Hepatocyte (in vitro differentiated cells): Measurements from ENCODE around the gene MALAT1. TPM values are rescaled to one million over a fixed set of nuclear protein-coding genes. Genes with fewer than 3 reads are reported as not detected.
A peak's percentile ranks its signal among the peaks of the same experiment; 100 is the strongest.

Experiments
- DNase-seq: peaks from one replicate; pipeline ENCODE4 v3.0.0-alpha.2; 2016; ENCODE audit warnings: low spot score
- H2AFZ ChIP-seq: fragments of 200-600 bp; sonication (generic); 2 replicates; pipeline ENCODE4 v1.6.0; 2016; ENCODE audit warnings: antibody characterized with exemption, mild to moderate bottlenecking
- H3K27ac ChIP-seq: fragments of 200-600 bp; sonication (generic); 2 replicates; pipeline ENCODE4 v1.5.1; 2016; ENCODE audit warnings: mild to moderate bottlenecking
- H3K27me3 ChIP-seq: fragments of 200-600 bp; sonication (generic); 2 replicates; pipeline ENCODE4 v1.6.1; 2016
- H3K36me3 ChIP-seq: fragments of 200-600 bp; sonication (generic); replicated peaks from 2 replicates; pipeline ENCODE4 v1.5.1; 2016; ENCODE audit warnings: low read depth; ENCODE audit not compliant: insufficient read depth
- H3K4me1 ChIP-seq: fragments of 200-600 bp; sonication (generic); 2 replicates; pipeline ENCODE4 v1.5.1; 2016; ENCODE audit warnings: mild to moderate bottlenecking, moderate library complexity; ENCODE audit not compliant: insufficient read depth
- H3K4me2 ChIP-seq: fragments of 200-600 bp; sonication (generic); 2 replicates; pipeline ENCODE4 v1.6.0; 2016
- H3K4me3 ChIP-seq: fragments of 200-600 bp; sonication (generic); 2 replicates; pipeline ENCODE4 v1.5.1; 2016; ENCODE audit warnings: mild to moderate bottlenecking
- H3K79me2 ChIP-seq: fragments of 200-600 bp; sonication (generic); 2 replicates; pipeline ENCODE4 v1.6.0; 2017; ENCODE audit warnings: mild to moderate bottlenecking
- H3K9me2 ChIP-seq: fragments of 200-600 bp; sonication (generic); replicated peaks from 2 replicates; pipeline ENCODE4 v1.6.0; 2017; ENCODE audit warnings: mild to moderate bottlenecking; ENCODE audit not compliant: insufficient read depth
- H3K9me3 ChIP-seq: fragments of 200-600 bp; sonication (generic); 2 replicates; pipeline ENCODE4 v1.5.1; 2016; ENCODE audit warnings: low read depth, mild to moderate bottlenecking
- H4K20me1 ChIP-seq: fragments of 200-600 bp; sonication (generic); 2 replicates; pipeline ENCODE4 v1.6.0; 2016; ENCODE audit warnings: mild to moderate bottlenecking; ENCODE audit not compliant: insufficient read depth, poor library complexity, severe bottlenecking
- CTCF ChIP-seq: fragments of 200-600 bp; sonication (generic); IDR thresholded peaks from 2 replicates; pipeline ENCODE4 v1.5.1; 2016; ENCODE audit warnings: antibody characterized with exemption, mild to moderate bottlenecking; ENCODE audit not compliant: poor library complexity
- EZH2 ChIP-seq: fragments of 200-600 bp; sonication (generic); IDR thresholded peaks from 2 replicates; pipeline ENCODE4 v1.6.1; 2016; ENCODE audit warnings: antibody characterized with exemption, mild to moderate bottlenecking, borderline replicate concordance
- EZH2phosphoT487 ChIP-seq: fragments of 200-600 bp; sonication (generic); IDR thresholded peaks from one replicate; pipeline ENCODE4 v1.6.1; 2018; ENCODE audit warnings: antibody characterized with exemption, mild to moderate bottlenecking, low read depth, moderate library complexity; ENCODE audit not compliant: unreplicated experiment, severe bottlenecking
- WGBS: methylation state at CpG from one replicate; pipeline ENCODE4 v1.1.6; 2016; ENCODE audit warnings: low lambda C conversion rate; ENCODE audit errors: missing lambda C conversion rate; 5-methylcytosine and 5-hydroxymethylcytosine counted together
- polyA plus RNA-seq: library from polyadenylated mRNA; unstranded; fragments of >200 nt; fragmentation: Nextera tagmentation; extraction: Ambion mirVana; gene quantifications from 2 replicates; pipeline ENCODE4 v1.2.1, GENCODE V29; 2016
- total RNA-seq: library from RNA; depleted of rRNA; stranded (reverse); fragments of >200 nt; gene quantifications from 2 replicates; pipeline ENCODE4 v1.2.3, GENCODE V29; 2014

MALAT1 gene
- total and polyA plus RNA-seq, 2 experiments from 2014 or later = 8,000 to 16,690 TPM

DNA sequence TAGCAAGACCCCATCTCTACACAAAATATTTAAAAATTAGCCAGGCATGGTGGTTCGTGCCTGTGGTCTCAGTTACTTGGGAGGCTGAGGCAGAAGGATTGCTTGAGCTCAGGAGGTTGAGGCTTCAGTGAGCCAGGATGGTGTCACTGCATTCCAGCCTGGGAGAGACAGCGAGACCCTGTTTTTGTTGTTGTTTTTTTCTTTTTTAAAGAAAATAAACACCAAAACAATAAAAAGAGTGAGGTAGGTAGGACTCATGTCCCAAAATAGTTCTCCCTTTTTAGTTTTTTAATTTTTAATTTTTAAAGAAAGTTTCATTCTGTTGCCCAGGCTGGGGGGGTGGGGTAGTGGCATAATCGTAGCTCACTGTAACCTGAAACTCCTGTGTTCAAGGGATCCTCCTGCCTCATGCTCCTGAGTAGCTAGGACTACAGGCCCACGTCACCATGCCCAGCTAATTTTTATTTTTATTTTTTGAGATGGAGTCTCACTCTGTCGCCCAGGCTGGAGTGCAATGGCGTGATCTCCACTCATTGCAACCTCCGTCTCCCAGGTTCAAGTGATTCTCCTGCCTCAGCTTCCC is 25.5 kb upstream of the MALAT1 start:
- no peak for DNase-seq
- H3K4me3 ChIP-seq = no peak overlapping the region
- H3K27ac ChIP-seq = peak overlapping the region; percentile 95
- H3K36me3 ChIP-seq = no peaks in the 10 kb centered on the region
- H3K79me2 ChIP-seq = peaks cover 80% of the 10 kb centered on the region
- H4K20me1 ChIP-seq = no peaks in the 10 kb centered on the region
- peaks cover 33% of the 10 kb centered on the region for H3K4me1 ChIP-seq
- H3K4me2 ChIP-seq = no peak overlapping the region
- H3K9me2 ChIP-seq = no peaks in the 10 kb centered on the region
- H2AFZ ChIP-seq = no peak overlapping the region
- WGBS = 84% methylated on average over 7 of the region's 7 CpGs
- no peaks in the 10 kb centered on the region for H3K9me3 ChIP-seq
- no peaks in the 10 kb centered on the region for H3K27me3 ChIP-seq
- no peak for TF ChIP-seq CTCF
- no peak for TF ChIP-seq EZH2phosphoT487
- no peak for TF ChIP-seq EZH2

- Histone ChIP-seq H3K4me3 (no peak overlapping the region), H4K20me1 (no peaks in the 10 kb centered on the region), H3K27ac (peak overlapping the region; percentile 99), H3K79me2 (peaks cover 83% of the 10 kb centered on the region), H2AFZ (no peak overlapping the region), H3K4me2 (no peak overlapping the region), H3K36me3 (no peaks in the 10 kb centered on the region), H3K9me2 (no peaks in the 10 kb centered on the region), H3K27me3 (no peaks in the 10 kb centered on the region), H3K4me1 (peaks cover 48% of the 10 kb centered on the region), H3K9me3 (no peaks in the 10 kb centered on the region)
- no peak for TF ChIP-seq CTCF
- no peak for TF ChIP-seq EZH2
- no peak for TF ChIP-seq EZH2phosphoT487
- no peak for DNase-seq
- WGBS = 93% methylated on average over 3 of the region's 3 CpGs
Observed at GRCh38 chr11:65474864-65475263, 24.0 kb upstream of the MALAT1 start.

- no peak overlapping the region for H2AFZ ChIP-seq
- no peaks in the 10 kb centered on the region for H3K9me2 ChIP-seq
- DNase-seq = peak; percentile 60
- no peak for TF ChIP-seq EZH2phosphoT487
- no peak for TF ChIP-seq CTCF
- no peak for TF ChIP-seq EZH2
- H3K4me2 ChIP-seq = peak overlapping the region; percentile 94
- peak overlapping the region; percentile 52 for H3K4me3 ChIP-seq
- 40% methylated on average over 10 of the region's 10 CpGs for WGBS
- peaks cover 80% of the 10 kb centered on the region for H3K79me2 ChIP-seq
- peaks cover 46% of the 10 kb centered on the region for H3K4me1 ChIP-seq
- peak overlapping the region; percentile 99 for H3K27ac ChIP-seq
- no peaks in the 10 kb centered on the region for H3K9me3 ChIP-seq
- H3K36me3 ChIP-seq = no peaks in the 10 kb centered on the region
- H4K20me1 ChIP-seq = no peaks in the 10 kb centered on the region
- H3K27me3 ChIP-seq = no peaks in the 10 kb centered on the region
Observed at GRCh38 chr11:65476632-65477148, 22.2 kb upstream of the MALAT1 start.
